GM12878 (cell line): Measurements from ENCODE around the gene MYCN. TPM values are rescaled to one million over a fixed set of nuclear protein-coding genes. Genes with fewer than 3 reads are reported as not detected.

Experiments used
- ATAC-seq: fragments of 200-7000 bp; cut with Tn5 transposase; 3 replicates; pipeline ENCODE4 v1.9.1; 2020; ENCODE audit warnings: mild to moderate bottlenecking, moderate library complexity
- BruUV-seq: library from RNA; stranded (reverse); fragments of 400-500 nt; replicated peaks from 2 replicates; lab custom pipeline; 2021; lab: Mats Ljungman, UMichigan
- CTCF ChIA-PET: fragments of 300-600 bp; sonication (Branson Sonifier 250); formaldehyde crosslinking; extraction: SDS; loops from one replicate; lab custom pipeline; 2021; ENCODE audit warnings: inconsistent platforms; lab: Yijun Ruan, JAX
- POLR2A ChIA-PET: fragments of 350-600 bp; formaldehyde crosslinking; extraction: SDS; loops from one replicate; lab custom pipeline; 2021; ENCODE audit warnings: inconsistent platforms; lab: Charles Lee
- RAD21 ChIA-PET: fragments of 300-600 bp; sonication (Branson Sonifier 250); formaldehyde crosslinking; loops from one replicate; lab custom pipeline; 2023; ENCODE audit warnings: antibody characterized with exemption; ENCODE audit not compliant: unreplicated experiment; lab: Charles Lee
- SMC1A ChIA-PET: fragments of 300-600 bp; sonication (Branson Sonifier 250); formaldehyde crosslinking; loops from one replicate; lab custom pipeline; 2023; ENCODE audit not compliant: unreplicated experiment, uncharacterized antibody; lab: Charles Lee
- DNase-seq: peaks from one replicate; pipeline ENCODE4 v3.0.0-alpha.2; 2011; ENCODE audit warnings: low read depth, low spot score
- FAIRE-seq: peaks from 3 replicates; lab custom pipeline; 2011; peaks lifted over from hg19 to GRCh38; lab: Jason Lieb, UNC
- H2AFZ ChIP-seq: 2 replicates; pipeline ENCODE4 v1.6.0; 2011; ENCODE audit warnings: low read depth, low read length, control low read depth; ENCODE audit not compliant: control insufficient read depth
- H3K27ac ChIP-seq: 2 replicates; pipeline ENCODE4 v1.5.1; 2011; ENCODE audit warnings: control low read depth; ENCODE audit not compliant: control insufficient read depth, insufficient read depth
- H3K27me3 ChIP-seq, 2 experiments: replicated peaks in 1 of 2; 2 replicates each; pipeline versions ENCODE4 v1.6.0 to v1.6.1; 2011; ENCODE audit warnings: low read length in 1 of 2; ENCODE audit not compliant: control insufficient read depth in 2 of 2, insufficient read depth in 2 of 2
- H3K36me3 ChIP-seq, 2 experiments: 2 replicates each; pipeline ENCODE4 v1.5.1; 2011; ENCODE audit warnings: low read length in 1 of 2; ENCODE audit not compliant: control insufficient read depth in 2 of 2, insufficient read depth in 2 of 2
- H3K4me1 ChIP-seq: 2 replicates; pipeline ENCODE4 v1.6.1; 2011; ENCODE audit warnings: mild to moderate bottlenecking, low read length, moderate library complexity, mixed read lengths; ENCODE audit not compliant: control insufficient read depth, insufficient read depth
- H3K4me2 ChIP-seq: 2 replicates; pipeline ENCODE4 v1.6.0; 2011; ENCODE audit warnings: control low read depth; ENCODE audit not compliant: control insufficient read depth, insufficient read depth
- H3K4me3 ChIP-seq: fragments of 200-600 bp; sonication (generic); 2 replicates; pipeline ENCODE4 v1.5.1; 2016
- H3K79me2 ChIP-seq: 2 replicates; pipeline ENCODE4 v1.6.0; 2011; ENCODE audit warnings: low read length; ENCODE audit not compliant: control insufficient read depth, insufficient read depth
- H3K9ac ChIP-seq: 2 replicates; pipeline ENCODE4 v1.8.0; 2011; ENCODE audit warnings: low read length, control low read depth, mixed read lengths; ENCODE audit not compliant: control insufficient read depth, insufficient read depth
- H3K9me3 ChIP-seq: replicated peaks from 3 replicates; pipeline ENCODE4 v1.5.1; 2011; ENCODE audit warnings: mild to moderate bottlenecking, low read length; ENCODE audit not compliant: control insufficient read depth, insufficient read depth
- H4K20me1 ChIP-seq: 2 replicates; pipeline ENCODE4 v1.6.0; 2011; ENCODE audit not compliant: control insufficient read depth, insufficient read depth
- ASH2L ChIP-seq: fragments of 300-600, 200-600 bp; sonication (generic); IDR thresholded peaks from 2 replicates; pipeline ENCODE4 v1.6.1; 2017; ENCODE audit warnings: low read depth, mild to moderate bottlenecking, borderline replicate concordance
- ATF7 ChIP-seq: fragments of 450-650 bp; IDR thresholded peaks from 2 replicates; pipeline ENCODE4 v1.6.1; 2016; ENCODE audit warnings: low read depth, mild to moderate bottlenecking
- HDAC2 ChIP-seq: fragments of 200-600 bp; sonication (generic); IDR thresholded peaks from 2 replicates; pipeline ENCODE4 v1.6.1; 2017
- MEF2A ChIP-seq: IDR thresholded peaks from 2 replicates; pipeline ENCODE4 v1.6.1; 2011; ENCODE audit warnings: low read depth, mild to moderate bottlenecking, low read length, moderate library complexity; ENCODE audit not compliant: insufficient read depth
- MXI1 ChIP-seq: fragments of 150-350 bp; IDR thresholded peaks from 2 replicates; pipeline ENCODE4 v1.6.1; 2011; ENCODE audit warnings: low read depth, mild to moderate bottlenecking, inconsistent platforms, low read length, improper control_type of control experiment
- RUNX3 ChIP-seq: IDR thresholded peaks from 2 replicates; pipeline ENCODE4 v1.6.1; 2012; ENCODE audit warnings: low read length, inconsistent platforms
- TARDBP ChIP-seq: IDR thresholded peaks from 2 replicates; pipeline ENCODE4 v1.6.1; 2016; ENCODE audit warnings: borderline replicate concordance
- YY1 ChIP-seq: IDR thresholded peaks from 2 replicates; pipeline ENCODE4 v1.6.1; 2011; ENCODE audit warnings: low read depth, mild to moderate bottlenecking, low read length
- ZZZ3 ChIP-seq: IDR thresholded peaks from 2 replicates; pipeline ENCODE4 v1.6.1; 2011; ENCODE audit warnings: low read depth; ENCODE audit not compliant: control insufficient read depth, insufficient read length
- WGBS: methylation state at CpG from one replicate; pipeline ENCODE4 v1.1.6; 2016; ENCODE audit warnings: low lambda C conversion rate; ENCODE audit not compliant: insufficient replicate concordance, insufficient coverage; ENCODE audit errors: missing lambda C conversion rate; 5-methylcytosine and 5-hydroxymethylcytosine counted together
- in situ Hi-C: fragments of 300-500 bp; cut with MboI; formaldehyde crosslinking; loops from 9 replicates; pipeline ENCODE4 v1.14.3; 2018; ENCODE audit warnings: mixed read lengths
- intact Hi-C: fragments of 100-400 bp; cut with micrococcal nuclease; formaldehyde crosslinking; loops from one replicate; pipeline ENCODE4 v1.14.2; 2022; ENCODE audit not compliant: unreplicated experiment
- polyA plus RNA-seq, 11 experiments: library from polyadenylated mRNA; depleted of rRNA in 4 of 11; unstranded in 6 of 11; stranded (reverse) in 5 of 11; fragments of >200 nt; fragmentation: Nextera tagmentation in 4 of 11; fragmentation: Illumina TruSeq in 1 of 11; extraction: Ambion mirVana in 4 of 11; extraction: Trizol in 1 of 11; gene quantifications; 1 replicate in 1 of 11; 2 replicates in 10 of 11; pipeline versions ENCODE4 v1.2.1 to v1.2.3, GENCODE V29; 2011 to 2016; ENCODE audit warnings: inconsistent platforms in 2 of 11, missing spikeins in 2 of 11, low read depth in 1 of 11
- total RNA-seq, 4 experiments: library from RNA; depleted of rRNA in 3 of 4; stranded (reverse); fragments of >200 nt in 3 of 4; fragmentation: Illumina TruSeq in 1 of 4; extraction: Trizol in 1 of 4; gene quantifications; 2 replicates each; pipeline versions ENCODE4 v1.2.1 to v1.2.3, GENCODE V29; 2013 to 2021
- TF ChIP-seq, protein P1 (sequence below): fragments of 150-350 bp; IDR thresholded peaks from 2 replicates; pipeline ENCODE4 v1.6.1; 2016; ENCODE audit warnings: low read depth, low read length
- TF ChIP-seq, protein P2 (sequence below): fragments of 450-650 bp; IDR thresholded peaks from 2 replicates; pipeline ENCODE4 v1.6.1; 2017; ENCODE audit warnings: mild to moderate bottlenecking, moderate library complexity
- TF ChIP-seq, protein P3 (sequence below): fragments of 450-650 bp; formaldehyde crosslinking; IDR thresholded peaks from 2 replicates; pipeline ENCODE4 v1.4.0; 2022; ENCODE audit warnings: mild to moderate bottlenecking, moderate library complexity

Gene MYCN
- total and polyA plus RNA-seq, 10 of the 15 experiments (the other 5 are each of a cell fraction or from before 2014, with no cell fraction given) = not detected

DNA sequence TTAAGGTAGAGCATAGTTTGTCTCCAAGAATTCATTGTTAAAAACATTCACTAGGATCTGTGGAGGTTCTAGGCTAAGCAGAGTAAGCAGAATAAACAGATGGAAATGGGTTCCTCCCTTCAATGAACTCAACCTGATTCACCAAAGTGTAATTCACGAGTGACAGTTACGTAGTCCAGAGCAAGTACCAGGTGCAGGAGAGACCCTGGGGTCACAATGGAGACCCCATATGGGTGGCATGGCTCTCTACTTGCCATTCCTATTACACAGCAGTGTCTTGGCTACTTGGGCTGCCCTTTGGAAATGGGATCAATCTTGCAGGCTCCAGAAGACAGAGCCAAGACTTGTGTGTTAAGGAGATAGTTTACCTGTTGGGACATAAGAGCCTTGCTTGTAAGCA is 7.1 kb downstream of the MYCN start:
- H3K9ac ChIP-seq = no peak overlapping the region
- no peak for FAIRE-seq
- RAD21 ChIA-PET = no interaction called here
- H4K20me1 ChIP-seq = no peaks in the 10 kb centered on the region
- H3K36me3 ChIP-seq = no peaks in the 10 kb centered on the region
- no peak for ATAC-seq
- no peaks in the 10 kb centered on the region for H3K79me2 ChIP-seq
- WGBS = 0% methylated on average over 2 of the region's 2 CpGs
- POLR2A ChIA-PET = no interaction called here
- no TSS peak for BruUV-seq
- in situ Hi-C loops = loop anchor here (25.0 kb wide), 1 partner anchor 815 kb away; no protein-coding TSS in a partner anchor
- H3K4me3 ChIP-seq = no peak overlapping the region
- DNase-seq = no peak
- H3K27ac ChIP-seq = no peak overlapping the region
- H3K27me3 ChIP-seq = peaks cover 8 to 15% of the 10 kb centered on the region in 2 experiments
- no peak overlapping the region for H2AFZ ChIP-seq
- H3K9me3 ChIP-seq = no peaks in the 10 kb centered on the region
- SMC1A ChIA-PET = no interaction called here
- intact Hi-C loops = no loop called here
- H3K4me1 ChIP-seq = no peaks in the 10 kb centered on the region
- CTCF ChIA-PET = no interaction called here
- H3K4me2 ChIP-seq = no peak overlapping the region
- TF ChIP-seq RUNX3 = no peak
- TF ChIP-seq, protein P1, sequence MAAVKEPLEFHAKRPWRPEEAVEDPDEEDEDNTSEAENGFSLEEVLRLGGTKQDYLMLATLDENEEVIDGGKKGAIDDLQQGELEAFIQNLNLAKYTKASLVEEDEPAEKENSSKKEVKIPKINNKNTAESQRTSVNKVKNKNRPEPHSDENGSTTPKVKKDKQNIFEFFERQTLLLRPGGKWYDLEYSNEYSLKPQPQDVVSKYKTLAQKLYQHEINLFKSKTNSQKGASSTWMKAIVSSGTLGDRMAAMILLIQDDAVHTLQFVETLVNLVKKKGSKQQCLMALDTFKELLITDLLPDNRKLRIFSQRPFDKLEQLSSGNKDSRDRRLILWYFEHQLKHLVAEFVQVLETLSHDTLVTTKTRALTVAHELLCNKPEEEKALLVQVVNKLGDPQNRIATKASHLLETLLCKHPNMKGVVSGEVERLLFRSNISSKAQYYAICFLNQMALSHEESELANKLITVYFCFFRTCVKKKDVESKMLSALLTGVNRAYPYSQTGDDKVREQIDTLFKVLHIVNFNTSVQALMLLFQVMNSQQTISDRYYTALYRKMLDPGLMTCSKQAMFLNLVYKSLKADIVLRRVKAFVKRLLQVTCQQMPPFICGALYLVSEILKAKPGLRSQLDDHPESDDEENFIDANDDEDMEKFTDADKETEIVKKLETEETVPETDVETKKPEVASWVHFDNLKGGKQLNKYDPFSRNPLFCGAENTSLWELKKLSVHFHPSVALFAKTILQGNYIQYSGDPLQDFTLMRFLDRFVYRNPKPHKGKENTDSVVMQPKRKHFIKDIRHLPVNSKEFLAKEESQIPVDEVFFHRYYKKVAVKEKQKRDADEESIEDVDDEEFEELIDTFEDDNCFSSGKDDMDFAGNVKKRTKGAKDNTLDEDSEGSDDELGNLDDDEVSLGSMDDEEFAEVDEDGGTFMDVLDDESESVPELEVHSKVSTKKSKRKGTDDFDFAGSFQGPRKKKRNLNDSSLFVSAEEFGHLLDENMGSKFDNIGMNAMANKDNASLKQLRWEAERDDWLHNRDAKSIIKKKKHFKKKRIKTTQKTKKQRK = no peak
- TF ChIP-seq ZZZ3 = no peak
- no peak for TF ChIP-seq ATF7
- no peak for TF ChIP-seq HDAC2
- TF ChIP-seq, protein P2, sequence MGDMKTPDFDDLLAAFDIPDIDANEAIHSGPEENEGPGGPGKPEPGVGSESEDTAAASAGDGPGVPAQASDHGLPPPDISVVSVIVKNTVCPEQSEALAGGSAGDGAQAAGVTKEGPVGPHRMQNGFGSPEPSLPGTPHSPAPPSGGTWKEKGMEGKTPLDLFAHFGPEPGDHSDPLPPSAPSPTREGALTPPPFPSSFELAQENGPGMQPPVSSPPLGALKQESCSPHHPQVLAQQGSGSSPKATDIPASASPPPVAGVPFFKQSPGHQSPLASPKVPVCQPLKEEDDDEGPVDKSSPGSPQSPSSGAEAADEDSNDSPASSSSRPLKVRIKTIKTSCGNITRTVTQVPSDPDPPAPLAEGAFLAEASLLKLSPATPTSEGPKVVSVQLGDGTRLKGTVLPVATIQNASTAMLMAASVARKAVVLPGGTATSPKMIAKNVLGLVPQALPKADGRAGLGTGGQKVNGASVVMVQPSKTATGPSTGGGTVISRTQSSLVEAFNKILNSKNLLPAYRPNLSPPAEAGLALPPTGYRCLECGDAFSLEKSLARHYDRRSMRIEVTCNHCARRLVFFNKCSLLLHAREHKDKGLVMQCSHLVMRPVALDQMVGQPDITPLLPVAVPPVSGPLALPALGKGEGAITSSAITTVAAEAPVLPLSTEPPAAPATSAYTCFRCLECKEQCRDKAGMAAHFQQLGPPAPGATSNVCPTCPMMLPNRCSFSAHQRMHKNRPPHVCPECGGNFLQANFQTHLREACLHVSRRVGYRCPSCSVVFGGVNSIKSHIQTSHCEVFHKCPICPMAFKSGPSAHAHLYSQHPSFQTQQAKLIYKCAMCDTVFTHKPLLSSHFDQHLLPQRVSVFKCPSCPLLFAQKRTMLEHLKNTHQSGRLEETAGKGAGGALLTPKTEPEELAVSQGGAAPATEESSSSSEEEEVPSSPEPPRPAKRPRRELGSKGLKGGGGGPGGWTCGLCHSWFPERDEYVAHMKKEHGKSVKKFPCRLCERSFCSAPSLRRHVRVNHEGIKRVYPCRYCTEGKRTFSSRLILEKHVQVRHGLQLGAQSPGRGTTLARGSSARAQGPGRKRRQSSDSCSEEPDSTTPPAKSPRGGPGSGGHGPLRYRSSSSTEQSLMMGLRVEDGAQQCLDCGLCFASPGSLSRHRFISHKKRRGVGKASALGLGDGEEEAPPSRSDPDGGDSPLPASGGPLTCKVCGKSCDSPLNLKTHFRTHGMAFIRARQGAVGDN = no peak
- TF ChIP-seq ASH2L = no peak
- no peak for TF ChIP-seq MXI1
- TF ChIP-seq, protein P3, sequence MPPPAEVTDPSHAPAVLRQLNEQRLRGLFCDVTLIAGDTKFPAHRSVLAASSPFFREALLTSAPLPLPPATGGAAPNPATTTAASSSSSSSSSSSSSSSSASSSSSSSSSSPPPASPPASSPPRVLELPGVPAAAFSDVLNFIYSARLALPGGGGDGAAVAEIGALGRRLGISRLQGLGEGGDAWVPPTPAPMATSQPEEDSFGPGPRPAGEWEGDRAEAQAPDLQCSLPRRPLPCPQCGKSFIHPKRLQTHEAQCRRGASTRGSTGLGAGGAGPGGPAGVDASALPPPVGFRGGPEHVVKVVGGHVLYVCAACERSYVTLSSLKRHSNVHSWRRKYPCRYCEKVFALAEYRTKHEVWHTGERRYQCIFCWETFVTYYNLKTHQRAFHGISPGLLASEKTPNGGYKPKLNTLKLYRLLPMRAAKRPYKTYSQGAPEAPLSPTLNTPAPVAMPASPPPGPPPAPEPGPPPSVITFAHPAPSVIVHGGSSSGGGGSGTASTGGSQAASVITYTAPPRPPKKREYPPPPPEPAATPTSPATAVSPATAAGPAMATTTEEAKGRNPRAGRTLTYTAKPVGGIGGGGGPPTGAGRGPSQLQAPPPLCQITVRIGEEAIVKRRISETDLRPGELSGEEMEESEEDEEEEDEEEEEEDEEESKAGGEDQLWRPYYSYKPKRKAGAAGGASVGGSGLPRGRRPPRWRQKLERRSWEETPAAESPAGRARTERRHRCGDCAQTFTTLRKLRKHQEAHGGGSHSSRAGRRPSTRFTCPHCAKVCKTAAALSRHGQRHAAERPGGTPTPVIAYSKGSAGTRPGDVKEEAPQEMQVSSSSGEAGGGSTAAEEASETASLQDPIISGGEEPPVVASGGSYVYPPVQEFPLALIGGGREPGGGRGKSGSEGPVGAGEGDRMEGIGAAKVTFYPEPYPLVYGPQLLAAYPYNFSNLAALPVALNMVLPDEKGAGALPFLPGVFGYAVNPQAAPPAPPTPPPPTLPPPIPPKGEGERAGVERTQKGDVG (CRISPR knock-in tag) = no peak
- no peak for TF ChIP-seq MEF2A
- no peak for TF ChIP-seq TARDBP
- TF ChIP-seq YY1 = no peak
